HG02852 (cell line): ENCODE results near the gene ZMYND10.

Source experiments
- ATAC-seq: cut with Tn5 transposase; IDR thresholded peaks from one replicate; pipeline ENCODE4 v1.9.1; 2021; ENCODE audit warnings: mild to moderate bottlenecking, moderate library complexity; ENCODE audit not compliant: unreplicated experiment

The ZMYND10 gene

GRCh38 chr3:50327129-50327528, 18.4 kb downstream of the ZMYND10 start:
- no peak for ATAC-seq

GRCh38 chr3:50326182-50326541, 19.4 kb downstream of the ZMYND10 start:
- ATAC-seq, result no peak

GRCh38 chr3:50325497-50326181, 19.9 kb downstream of the ZMYND10 start:
- ATAC-seq, result no peak

- no peak for ATAC-seq
These were observed 20.4 kb downstream of the ZMYND10 start for GRCh38 chr3:50325113-50325480.

- ATAC-seq, result no peak
These were observed 21.0 kb downstream of the ZMYND10 start for GRCh38 chr3:50324351-50325112.

- no peak for ATAC-seq
These were observed 21.8 kb downstream of the ZMYND10 start for GRCh38 chr3:50323614-50324199.

GRCh38 chr3:50323092-50323600, 22.4 kb downstream of the ZMYND10 start:
- ATAC-seq, result no peak

GRCh38 chr3:50322386-50323091, 23.0 kb downstream of the ZMYND10 start, which contains the start of gene HYAL2:
Gene HYAL2 (minus strand): TSS chr3:50322745. CDS start chr3:50320489, 2,256 bp downstream.
- ATAC-seq, result no peak

GRCh38 chr3:50322115-50322385, 23.5 kb downstream of the ZMYND10 start:
- no peak for ATAC-seq

GRCh38 chr3:50321336-50322114, 24.0 kb downstream of the ZMYND10 start:
- peak; percentile 80 for ATAC-seq

- ATAC-seq, result peak; percentile 56
These were observed 24.6 kb downstream of the ZMYND10 start for GRCh38 chr3:50320853-50321335.

GRCh38 chr3:50319894-50320625, 25.5 kb downstream of the ZMYND10 start:
- ATAC-seq, result no peak

GRCh38 chr3:50319181-50319893, 26.2 kb downstream of the ZMYND10 start:
- ATAC-seq, result no peak

GRCh38 chr3:50318615-50319014, 26.9 kb downstream of the ZMYND10 start:
- no peak for ATAC-seq

- no peak for ATAC-seq
These were observed 27.4 kb downstream of the ZMYND10 start for GRCh38 chr3:50318163-50318562.

- ATAC-seq, result no peak
These were observed 28.2 kb downstream of the ZMYND10 start for GRCh38 chr3:50317300-50317699.

- ATAC-seq, result no peak
These were observed 28.8 kb downstream of the ZMYND10 start for GRCh38 chr3:50316657-50317242.

GRCh38 chr3:50314816-50315215, 30.7 kb downstream of the ZMYND10 start:
- ATAC-seq, result no peak

- no peak for ATAC-seq
These were observed 31.2 kb downstream of the ZMYND10 start for GRCh38 chr3:50314342-50314741.
